Liver (tissue), 3 donors: ENCODE measurements around the gene BGLAP.

Experiments used
- GABPA ChIP-seq, 2 donors: IDR thresholded peaks in 1 of 2; conservative IDR thresholded peaks in 1 of 2; 2 replicates each; pipeline ENCODE4 v1.6.1; 2016; ENCODE audit warnings: antibody characterized with exemption in 2 of 2, mild to moderate bottlenecking in 1 of 2, moderate library complexity in 1 of 2
- JUND ChIP-seq, 2 donors: IDR thresholded peaks; 2 replicates each; pipeline ENCODE4 v1.6.1; 2016; ENCODE audit warnings: antibody characterized with exemption in 2 of 2
- RXRA ChIP-seq, 2 donors: IDR thresholded peaks; 2 replicates each; pipeline ENCODE4 v1.6.1; 2017 to 2018; ENCODE audit warnings: antibody characterized with exemption in 2 of 2, mild to moderate bottlenecking in 1 of 2
- YY1 ChIP-seq: IDR thresholded peaks from 2 replicates; pipeline ENCODE4 v1.6.1; 2016; ENCODE audit warnings: antibody characterized with exemption, mild to moderate bottlenecking
- TF ChIP-seq, protein P1 (sequence below): fragments of 150-350 bp; IDR thresholded peaks from 2 replicates; pipeline ENCODE4 v1.5.1; 2017; ENCODE audit warnings: improper control_type of control experiment, low read depth, low read length; ENCODE audit not compliant: missing input control
- donor health status: healthy.
- donor health status: healthy.

DNA sequence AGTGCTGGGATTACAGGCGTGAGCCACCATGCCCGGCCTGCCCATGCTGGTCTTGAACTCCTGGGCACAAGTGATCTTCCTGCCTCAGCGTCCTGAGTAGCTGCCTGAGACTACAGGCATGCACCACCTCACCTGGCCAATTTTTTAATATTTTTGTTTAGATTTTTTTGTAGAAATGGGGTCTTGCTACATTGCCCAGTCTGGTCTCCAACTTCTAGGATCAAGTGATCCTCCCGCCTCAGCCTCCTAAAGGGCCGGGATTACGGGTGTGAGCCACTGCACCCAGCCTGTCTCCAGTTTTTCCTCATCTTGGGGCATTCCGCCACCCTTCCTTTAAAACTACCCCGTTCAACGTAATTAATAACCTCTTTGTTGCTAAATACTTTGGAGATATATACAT is 21.8 kb upstream of the BGLAP start:
- TF ChIP-seq, protein P1, sequence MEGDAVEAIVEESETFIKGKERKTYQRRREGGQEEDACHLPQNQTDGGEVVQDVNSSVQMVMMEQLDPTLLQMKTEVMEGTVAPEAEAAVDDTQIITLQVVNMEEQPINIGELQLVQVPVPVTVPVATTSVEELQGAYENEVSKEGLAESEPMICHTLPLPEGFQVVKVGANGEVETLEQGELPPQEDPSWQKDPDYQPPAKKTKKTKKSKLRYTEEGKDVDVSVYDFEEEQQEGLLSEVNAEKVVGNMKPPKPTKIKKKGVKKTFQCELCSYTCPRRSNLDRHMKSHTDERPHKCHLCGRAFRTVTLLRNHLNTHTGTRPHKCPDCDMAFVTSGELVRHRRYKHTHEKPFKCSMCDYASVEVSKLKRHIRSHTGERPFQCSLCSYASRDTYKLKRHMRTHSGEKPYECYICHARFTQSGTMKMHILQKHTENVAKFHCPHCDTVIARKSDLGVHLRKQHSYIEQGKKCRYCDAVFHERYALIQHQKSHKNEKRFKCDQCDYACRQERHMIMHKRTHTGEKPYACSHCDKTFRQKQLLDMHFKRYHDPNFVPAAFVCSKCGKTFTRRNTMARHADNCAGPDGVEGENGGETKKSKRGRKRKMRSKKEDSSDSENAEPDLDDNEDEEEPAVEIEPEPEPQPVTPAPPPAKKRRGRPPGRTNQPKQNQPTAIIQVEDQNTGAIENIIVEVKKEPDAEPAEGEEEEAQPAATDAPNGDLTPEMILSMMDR: no peak
- TF ChIP-seq GABPA (IDR thresholded peaks at IDR 0.05 in 1 of 2, conservative IDR thresholded peaks at IDR 0.05 in 1 of 2) (no peak), YY1 (no peak), JUND (IDR thresholded peaks at IDR 0.05) (no peak), RXRA (IDR thresholded peaks at IDR 0.05) (no peak)
